ENCODE data around the gene ERCC5.

Gene ERCC5

DNA sequence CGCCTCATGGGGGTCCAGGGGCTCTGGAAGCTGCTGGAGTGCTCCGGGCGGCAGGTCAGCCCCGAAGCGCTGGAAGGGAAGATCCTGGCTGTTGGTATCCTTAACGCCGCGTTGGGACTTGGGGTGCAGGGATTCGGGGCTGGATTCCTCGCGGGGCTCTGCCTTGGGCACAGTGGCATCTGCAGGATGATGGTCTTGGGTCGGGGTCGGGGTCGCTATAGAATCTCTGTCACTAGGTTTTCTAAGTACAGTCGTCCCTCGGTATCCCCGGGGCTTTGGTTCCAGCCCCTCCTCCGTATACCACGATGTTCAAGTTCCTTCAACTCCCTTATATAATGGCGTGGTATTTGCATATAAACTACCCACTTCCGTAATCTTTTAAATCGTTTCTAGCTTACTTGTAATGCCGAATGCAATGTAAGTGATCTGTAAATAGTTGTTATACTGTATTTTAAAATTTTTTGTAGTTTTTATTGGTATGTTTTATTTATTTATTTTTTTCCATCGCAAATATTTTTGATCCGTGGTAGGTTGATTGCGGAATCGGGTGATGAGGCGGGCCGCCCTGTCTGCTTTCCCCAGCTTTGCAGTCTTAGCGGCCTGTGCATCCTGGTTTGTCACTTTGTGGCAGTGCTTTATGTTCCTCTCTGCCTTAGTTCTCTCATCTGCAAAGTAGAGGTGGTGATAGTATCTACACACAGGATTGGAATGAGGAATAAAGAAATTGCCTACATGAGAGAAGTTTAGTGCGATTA, 606 bp downstream of the ERCC5 start:
- peak; percentile 42 for DNase-seq

DNA sequence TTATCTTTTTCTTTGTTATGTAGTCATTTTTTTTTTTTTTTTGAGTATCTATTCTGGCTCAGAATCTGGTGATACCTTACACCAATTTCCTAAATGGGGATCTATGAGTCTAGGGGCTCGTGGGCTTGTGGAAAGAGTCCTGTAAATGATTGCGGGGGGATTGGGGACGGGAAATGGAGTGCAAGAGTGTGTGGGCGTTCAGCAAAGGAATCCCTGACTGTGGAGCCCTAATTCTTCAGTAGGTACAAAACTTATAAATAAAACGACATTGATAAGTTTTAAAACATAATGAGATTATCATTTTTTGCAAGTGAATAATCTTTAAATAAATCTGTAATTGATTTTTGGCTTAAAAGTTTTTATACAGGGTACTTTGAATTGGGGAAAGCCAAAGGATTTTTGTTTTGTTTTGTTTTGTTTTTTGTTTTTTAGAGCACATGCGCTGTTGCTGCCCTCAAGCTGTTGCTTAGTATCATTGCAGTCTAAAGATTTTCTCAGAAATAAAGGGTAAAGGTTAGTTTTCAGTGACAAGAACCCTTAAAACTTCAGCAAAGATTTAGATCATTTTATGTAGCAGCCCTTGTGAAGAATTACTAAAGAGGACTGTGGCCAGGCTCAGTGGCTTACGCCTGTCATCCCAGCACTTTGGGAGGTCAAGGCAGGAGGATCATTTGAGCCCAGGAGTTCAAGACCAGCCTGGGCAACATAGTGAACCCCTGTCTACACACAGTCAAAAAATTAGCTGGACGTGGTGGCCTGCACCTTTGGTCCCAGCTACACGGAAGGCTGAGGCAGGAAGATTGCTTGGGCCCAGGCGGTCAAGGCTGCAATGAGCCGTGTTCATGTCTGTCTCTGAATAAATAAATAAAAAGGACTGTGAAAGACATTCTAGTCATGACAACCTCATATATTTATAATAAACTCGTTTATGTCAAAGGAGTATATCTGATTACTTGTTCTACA, 1.7 kb downstream of the ERCC5 start:
- DNase-seq, result no peak

DNA sequence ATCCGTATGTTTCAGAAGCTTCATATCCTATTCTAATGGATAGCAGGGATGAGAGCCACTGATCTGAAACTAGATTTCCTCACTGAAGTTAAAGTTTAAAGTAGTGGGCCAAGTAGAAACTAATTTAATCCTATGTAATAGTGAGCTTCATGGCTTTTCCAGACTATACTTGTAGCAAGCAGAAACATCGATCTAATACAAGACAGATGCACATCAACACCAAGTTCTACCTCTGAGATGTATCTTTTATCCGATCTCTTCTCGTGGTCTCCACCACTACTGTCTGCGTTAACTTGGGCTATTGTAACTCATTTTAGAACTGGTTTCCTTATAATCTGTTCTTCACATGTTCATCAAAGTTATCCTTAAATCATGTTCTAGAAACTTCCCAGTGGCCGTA, 3.1 kb downstream of the ERCC5 start:
- no peak for DNase-seq

DNA sequence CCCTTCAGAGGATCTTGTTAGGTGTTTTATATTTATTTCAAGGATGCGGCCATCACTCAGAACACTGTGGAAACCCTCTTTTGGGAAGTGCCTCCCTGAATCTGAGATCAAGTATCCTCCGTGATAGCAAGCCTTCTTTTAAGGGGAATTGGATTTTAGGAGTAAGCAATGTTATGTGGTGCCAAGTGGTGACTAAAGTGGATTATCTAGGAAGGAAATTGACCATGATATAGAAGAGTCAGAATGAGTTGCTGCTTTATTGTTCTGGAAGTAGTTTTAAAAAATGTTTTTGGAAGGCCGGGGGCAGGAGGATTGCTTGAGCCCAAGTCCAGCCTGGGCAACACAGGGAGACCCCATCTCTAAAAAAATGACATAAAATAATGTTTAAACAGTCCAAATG, 6.7 kb downstream of the ERCC5 start:
- no peak for DNase-seq

DNA sequence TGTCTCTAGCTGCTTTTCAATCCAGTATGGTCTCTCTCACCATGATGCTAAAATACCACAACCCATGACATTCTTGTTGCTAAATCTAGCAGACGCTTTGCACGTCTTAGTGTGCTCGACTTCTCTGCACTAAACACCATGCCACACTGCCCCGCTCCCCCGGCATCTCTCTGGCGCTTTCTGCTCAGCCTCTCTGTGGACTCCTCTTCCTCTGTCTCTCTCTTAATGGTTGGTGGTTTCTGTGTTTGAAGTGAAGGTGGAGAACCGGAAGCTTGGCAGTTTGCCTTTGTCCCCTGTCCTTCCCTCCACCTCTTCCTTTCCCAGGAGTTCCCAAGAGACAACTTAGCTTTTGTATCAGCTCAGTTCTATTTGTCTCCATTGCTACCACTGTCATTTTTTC, 8.8 kb downstream of the ERCC5 start:
- no peak for DNase-seq

DNA sequence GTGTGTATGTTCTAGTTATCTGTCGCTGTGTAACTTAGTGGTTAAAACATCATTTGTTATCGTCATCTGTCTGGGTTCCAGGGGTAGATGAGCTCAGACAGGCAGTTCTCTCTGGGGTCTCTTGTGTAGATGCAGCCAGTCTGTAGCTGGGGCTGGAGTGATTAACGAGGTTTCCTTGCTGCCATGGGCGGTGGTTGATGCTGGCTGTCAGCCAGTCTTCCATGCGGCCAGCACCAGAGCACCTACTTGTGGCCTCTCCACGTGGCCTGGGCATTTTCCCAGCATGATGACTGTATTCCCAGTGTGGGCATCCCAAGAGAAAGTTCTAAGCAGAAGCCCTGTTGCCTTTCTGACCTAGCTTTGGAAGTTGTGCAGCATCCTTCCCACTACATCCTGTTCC, 10.7 kb downstream of the ERCC5 start:
- DNase-seq, result no peak

DNA sequence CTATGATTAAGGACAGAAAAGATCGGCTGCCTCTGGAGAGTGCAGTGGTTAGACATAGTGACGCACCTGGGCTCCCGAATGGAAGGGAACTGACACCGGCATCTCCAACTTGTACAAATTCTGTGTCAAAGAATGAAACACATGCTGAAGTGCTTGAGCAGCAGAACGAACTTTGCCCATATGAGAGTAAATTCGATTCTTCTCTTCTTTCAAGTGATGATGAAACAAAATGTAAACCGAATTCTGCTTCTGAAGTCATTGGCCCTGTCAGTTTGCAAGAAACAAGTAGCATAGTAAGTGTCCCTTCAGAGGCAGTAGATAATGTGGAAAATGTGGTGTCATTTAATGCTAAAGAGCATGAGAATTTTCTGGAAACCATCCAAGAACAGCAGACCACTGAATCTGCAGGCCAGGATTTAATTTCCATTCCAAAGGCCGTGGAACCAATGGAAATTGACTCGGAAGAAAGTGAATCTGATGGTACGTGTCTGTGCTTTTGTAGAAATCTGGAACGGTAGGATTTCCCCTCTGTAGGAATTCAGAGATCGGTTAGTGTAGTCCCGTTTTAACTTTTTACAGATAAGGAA, 16.9 kb downstream of the ERCC5 start:
- no peak for DNase-seq

DNA sequence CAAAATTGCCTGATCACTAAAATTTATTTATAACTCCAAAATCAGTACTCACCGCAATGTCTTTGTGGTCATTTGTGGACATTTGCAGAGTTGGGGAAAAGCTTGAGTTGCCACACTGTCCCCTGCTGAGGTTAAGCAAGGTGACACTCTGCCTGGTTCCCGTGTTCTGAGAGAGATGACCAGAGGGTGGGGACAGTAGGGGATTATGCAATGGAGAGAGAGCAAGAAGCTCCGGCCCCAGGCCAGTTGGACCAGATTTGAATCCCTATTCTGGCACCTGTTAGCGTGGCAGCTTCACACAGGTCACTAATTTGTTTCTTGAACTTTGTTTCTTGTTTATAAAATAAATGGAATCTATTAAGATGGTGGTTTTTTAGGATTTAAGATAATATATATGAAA, 17.8 kb downstream of the ERCC5 start:
- no peak for DNase-seq

DNA sequence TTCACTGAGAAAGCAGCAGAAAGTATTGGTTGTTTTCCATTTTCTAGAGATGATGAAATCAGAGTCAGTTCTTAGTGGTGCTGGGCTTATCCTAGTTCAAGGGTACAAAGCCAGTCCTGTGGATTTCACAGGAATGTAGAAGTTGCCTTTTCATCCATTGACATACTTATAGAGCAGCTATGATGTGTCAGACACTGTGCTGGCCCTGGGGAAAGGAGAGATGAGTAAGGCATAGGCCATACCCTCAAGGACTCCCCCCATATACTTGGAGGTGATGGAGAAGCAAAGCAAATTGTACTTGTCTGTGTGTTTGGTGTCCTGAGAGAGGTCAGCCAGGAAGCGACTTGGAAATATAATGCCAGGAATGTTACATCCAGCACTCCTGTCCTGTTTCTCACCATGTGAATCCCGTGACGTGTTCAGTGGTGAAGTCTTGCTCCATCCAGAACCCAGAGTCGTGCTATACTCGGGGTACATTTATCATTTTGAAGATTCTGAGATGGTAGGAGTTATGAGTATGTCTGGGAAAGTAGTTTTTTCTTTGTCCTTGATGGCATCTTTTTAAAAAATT, 22.6 kb downstream of the ERCC5 start:
- DNase-seq, result no peak

DNA sequence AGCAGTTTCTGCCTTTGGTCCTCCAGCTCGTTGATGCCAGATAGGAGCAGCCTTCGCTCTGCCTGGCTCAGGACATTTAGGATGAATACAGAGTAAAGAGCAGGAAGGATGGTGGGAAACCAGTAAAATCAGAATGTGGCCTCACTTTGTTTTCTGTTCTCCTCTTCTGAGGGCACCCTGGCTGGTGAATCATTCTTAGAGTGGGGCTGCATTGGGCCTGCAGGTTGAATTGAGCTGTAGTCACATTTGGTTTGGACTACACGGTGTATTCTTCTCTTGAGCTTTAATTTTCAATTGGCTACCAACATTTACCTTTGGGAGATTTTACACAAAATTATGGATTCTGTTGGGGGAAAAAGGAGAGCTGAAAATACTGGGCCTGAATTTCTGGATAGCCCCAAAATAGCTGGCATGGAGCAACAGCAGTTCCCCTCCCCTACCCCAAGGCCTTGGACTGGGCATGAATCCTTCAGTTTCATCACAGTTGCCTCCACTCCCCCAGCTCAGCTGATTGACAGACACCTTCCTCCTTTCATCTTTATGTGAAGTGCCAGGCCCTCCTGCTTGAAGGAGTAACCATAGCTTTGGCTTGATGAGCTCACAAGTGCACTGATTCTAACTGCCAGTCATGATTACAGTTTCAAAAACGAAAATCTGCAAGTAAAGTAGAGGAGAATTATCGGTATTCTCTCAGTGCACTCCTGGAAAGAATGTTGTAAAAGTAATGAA, 24.3 kb downstream of the ERCC5 start:
- no peak for DNase-seq

DNA sequence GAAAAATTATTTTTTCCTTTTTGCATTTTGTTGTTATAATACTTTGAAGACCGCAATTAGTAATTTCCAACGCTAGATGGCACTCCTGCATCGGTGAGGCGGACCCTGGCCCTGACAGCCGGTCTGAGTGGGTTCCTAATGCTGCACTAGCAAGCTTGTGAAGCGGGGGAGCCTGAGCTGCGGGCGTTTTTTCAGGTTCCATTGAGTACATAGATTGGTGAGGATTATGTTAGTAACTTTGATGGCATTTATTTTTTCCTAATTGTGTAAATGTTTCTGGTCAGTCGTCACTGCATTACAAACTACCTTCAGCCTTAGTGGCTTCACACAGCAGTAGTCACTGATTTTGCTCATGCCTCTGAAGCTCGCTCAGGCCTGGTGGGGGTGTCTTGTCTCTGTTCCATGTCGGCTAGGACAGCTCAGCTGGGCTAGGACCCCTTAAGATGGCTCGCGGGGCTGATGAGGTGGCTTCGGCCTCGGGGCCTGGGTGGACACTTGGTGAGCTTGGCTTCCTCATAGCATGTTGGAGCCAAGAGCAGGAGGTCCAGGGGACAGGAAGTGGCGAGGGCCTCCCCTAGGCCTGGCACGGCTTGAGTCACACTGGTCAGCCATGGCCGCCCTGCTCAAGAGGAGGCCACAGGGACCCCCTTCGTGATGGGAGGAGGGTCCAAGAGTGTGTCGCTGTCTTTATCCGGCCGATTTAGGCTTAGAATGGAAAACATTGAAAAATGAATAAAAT, 25.0 kb downstream of the ERCC5 start:
- DNase-seq, result peak; percentile 39

DNA sequence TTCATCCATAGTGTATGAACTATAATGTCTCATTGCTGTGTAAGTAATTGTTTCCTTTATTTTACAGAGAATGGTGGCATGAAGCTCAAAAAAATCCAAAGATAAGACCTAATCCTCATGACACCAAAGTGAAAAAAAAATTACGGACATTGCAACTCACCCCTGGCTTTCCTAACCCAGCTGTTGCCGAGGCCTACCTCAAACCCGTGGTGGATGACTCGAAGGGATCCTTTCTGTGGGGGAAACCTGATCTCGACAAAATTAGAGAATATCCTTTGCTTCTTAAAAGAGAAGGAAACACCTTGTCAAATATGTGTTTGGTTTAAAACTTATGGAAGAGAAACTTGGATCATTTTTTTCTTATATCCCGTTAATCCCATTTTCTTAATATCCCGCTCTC, 26.3 kb downstream of the ERCC5 start:
- DNase-seq, result no peak

DNA sequence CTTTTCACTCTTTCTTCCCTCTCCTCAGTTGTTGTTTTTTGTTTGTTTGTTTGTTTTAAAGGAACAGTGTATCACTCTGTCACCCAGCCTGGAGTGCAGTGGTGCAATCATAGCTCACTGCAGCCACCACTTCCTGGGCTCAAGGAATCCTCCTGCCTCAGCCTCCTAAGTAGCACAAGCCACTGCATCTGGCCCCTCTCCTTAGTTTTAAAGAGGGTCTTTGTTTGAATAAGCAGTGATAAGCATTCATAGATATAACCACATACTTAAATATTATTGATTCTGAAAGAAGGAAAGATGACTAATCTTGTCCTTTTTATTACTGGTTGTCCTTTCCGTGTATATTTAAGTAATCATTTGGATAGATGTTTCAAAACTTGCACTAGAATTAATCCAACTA, 26.7 kb downstream of the ERCC5 start:
- DNase-seq, result no peak

DNA sequence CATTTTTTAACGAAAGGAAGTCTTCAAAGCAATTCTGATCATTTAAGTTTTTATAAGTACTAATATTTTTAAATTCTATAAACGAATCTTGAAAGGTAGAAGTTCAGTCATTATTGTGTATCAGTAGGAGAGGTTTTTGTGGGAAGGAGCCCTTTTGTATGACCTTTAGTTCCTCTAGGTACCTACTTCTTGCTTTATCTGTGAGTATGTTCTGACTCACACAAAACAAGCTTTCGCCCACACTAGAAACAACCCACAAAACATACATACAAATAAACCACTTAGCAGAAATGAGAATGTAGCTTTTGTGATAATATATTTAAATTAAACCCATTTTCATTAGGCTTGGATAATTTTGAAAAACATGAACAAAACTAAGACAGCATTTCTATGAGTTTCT, 27.8 kb downstream of the ERCC5 start:
- DNase-seq, result no peak

DNA sequence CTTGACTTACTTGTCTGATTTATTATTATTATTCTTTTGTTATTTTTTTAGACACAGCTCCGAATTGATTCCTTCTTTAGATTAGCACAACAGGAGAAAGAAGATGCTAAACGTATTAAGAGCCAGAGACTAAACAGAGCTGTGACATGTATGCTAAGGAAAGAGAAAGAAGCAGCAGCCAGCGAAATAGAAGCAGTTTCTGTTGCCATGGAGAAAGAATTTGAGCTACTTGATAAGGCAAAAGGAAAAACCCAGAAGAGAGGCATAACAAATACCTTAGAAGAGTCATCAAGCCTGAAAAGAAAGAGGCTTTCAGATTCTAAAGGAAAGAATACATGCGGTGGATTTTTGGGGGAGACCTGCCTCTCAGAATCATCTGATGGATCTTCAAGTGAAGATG, 29.4 kb downstream of the ERCC5 start:
- DNase-seq, result no peak

DNA sequence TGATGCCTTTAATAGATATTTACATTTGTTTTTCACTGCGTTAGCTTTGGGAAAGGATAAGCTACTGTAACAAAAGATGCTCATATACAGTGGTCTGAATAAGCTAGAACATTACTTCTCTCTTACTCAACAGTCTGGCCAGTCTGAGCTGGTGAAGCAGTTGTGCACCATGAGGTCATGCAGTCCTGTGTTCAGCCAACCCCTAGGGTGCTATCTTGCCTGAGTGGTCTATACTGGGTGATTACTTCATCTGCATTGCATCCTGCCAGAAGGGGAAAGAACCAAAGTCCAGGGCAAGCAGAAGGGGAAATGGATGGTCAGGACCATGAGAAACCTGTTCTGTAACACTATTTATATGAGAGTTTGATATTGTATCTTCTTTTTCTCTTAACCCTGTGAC, 31.5 kb downstream of the ERCC5 start:
- no peak for DNase-seq

DNA sequence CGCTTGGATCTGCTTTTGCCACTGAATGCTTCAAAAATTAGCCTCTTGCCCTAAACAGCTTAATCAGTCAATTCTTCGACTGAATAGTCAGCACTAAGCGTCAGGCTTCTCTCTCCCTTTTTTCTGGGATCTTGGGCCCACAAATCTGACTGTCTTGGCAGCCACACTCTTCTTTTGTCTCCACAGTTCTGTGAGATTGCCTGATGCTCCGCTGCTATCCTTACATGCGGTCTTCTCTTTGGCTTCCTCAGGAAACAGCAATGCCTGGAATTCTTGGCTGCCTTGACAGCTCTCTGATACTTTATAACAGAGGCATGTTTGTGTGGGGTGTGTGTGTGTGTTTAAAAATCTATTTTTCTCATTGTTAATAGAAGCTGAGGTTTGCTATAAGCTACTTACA, 32.6 kb downstream of the ERCC5 start:
- DNase-seq, result no peak

DNA sequence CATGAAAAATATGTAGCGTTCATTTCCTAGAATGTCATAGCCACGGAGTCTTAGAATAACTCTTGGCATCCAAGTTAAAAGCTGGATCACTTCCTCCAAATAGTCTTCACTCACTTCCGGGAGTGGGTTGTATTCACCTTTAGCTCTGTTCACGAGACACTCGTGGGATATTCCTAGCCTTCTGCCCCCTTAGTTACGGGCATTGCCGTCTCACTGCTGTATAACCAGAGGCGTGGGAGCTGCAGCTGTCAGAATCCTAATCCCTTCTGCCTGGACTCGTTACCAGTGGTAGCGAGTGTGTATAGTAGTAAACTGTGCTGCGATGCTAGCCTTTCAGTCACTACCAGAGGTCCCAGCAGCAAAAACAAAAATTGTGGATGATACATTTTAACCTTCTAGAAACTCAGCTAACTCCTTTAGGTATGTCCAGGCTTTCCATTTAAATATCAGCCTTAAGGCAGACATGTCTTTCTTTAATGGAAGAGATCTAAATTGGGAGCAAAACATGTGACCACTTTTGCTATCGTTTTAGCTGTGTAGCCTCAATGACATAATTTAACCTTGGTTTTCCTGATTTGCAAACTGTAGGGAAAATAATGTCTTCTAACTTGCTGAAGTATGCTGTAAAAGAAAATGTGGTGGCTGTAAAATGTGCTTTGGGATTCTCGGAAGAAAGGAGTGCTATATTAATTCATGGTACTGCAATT, 34.1 kb downstream of the ERCC5 start:
- DNase-seq, result no peak

DNA sequence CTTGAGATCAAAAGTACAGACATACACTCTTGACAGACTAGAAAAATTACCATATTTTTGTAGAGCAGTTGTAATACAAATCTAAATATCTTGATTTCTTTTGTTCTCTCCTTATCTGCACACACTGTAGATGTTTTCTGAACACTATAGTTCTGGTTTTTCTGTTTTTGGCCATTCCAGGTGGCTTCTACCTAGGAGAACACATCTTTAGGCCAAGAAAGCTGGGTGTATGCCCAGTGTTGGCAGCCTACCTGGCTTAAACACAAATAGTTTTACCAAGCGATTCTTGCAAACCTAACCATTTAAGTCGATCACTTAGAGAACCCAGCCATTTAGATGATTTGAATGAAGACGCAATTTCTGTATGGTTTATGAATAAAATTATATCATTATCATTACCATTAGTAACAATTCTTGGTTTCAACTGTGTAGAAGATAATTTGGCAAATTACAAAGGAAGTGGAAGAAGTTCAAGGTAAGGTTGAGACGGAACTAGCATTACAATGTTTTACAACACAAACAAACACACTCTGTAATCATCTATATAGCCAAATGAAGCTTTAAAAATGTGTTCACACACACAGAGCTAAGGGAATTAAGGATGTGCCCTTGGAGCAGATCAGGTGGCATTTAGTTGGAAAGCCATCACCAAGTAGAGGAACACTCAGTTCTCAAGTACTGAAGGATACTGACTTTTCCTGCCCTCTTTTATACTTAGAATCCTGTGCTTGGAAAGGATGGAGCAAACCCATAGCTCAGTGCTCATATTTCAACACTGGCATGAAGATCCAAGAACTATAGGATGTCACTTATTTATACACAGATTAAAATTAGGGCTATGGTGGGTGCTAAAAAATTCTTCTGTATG, 36.2 kb downstream of the ERCC5 start:
- no peak for DNase-seq

DNA sequence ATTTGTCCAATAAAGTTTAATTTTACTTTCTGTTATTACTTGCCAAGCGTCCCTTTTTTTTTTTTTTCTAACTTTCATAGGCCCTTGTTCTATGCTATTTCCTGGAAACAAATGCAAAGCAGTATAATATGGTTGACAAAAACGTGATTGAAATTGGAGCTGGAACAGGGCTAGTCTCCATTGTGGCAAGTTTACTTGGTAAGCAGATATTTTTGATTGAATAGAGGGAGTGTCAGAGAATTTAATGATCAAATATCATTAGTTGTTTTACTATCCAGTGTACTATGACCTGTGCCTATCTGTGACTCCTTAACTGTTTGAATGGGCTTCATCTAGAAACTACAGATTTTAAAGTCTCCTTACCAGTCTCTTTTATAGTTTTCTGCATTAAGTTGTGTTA, 46.7 kb downstream of the ERCC5 start:
- no peak for DNase-seq
